HEK293T (cell line): Measurements from ENCODE around the gene WASF2.
"Not testable (repeated sequence)": the region's sequence is repeated elsewhere in the genome, so short reads cannot be mapped to it uniquely, and the experiment has no call there.

ENCODE experiments used
- CTCF ChIA-PET: fragments of 350-600 bp; formaldehyde crosslinking; extraction: SDS; loops from one replicate; lab custom pipeline; 2021; ENCODE audit warnings: antibody characterized with exemption, inconsistent platforms; lab: Yijun Ruan, JAX
- POLR2A ChIA-PET: fragments of 350-600 bp; formaldehyde crosslinking; extraction: SDS; loops from one replicate; lab custom pipeline; 2020; ENCODE audit warnings: antibody characterized with exemption, inconsistent platforms; lab: Yijun Ruan, JAX
- DNase-seq: peaks from one replicate; pipeline ENCODE4 v3.0.0; 2012; ENCODE audit warnings: mixed read lengths; ENCODE audit errors: extremely low spot score
- ARNT ChIP-seq: fragments of 450-650 bp; IDR thresholded peaks from 2 replicates; pipeline ENCODE4 v1.6.1; 2017; ENCODE audit warnings: mild to moderate bottlenecking
- BHLHE40 ChIP-seq: fragments of 450-650 bp; IDR thresholded peaks from 2 replicates; pipeline ENCODE4 v1.6.1; 2016; ENCODE audit warnings: mild to moderate bottlenecking, moderate library complexity, borderline replicate concordance
- CTBP1 ChIP-seq: fragments of 450-650 bp; IDR thresholded peaks from 2 replicates; pipeline ENCODE4 v1.6.1; 2016; ENCODE audit warnings: borderline replicate concordance
- ELF4 ChIP-seq: fragments of 450-650 bp; IDR thresholded peaks from 2 replicates; pipeline ENCODE4 v1.6.1; 2017; ENCODE audit warnings: antibody characterized with exemption
- FOXA1 ChIP-seq: fragments of 450-650 bp; IDR thresholded peaks from 2 replicates; pipeline ENCODE4 v1.6.1; 2016; ENCODE audit warnings: mild to moderate bottlenecking
- FOXK2 ChIP-seq: fragments of 450-650 bp; IDR thresholded peaks from 2 replicates; pipeline ENCODE4 v1.6.1; 2016; ENCODE audit warnings: mild to moderate bottlenecking
- FOXM1 ChIP-seq: fragments of 450-650 bp; IDR thresholded peaks from 2 replicates; pipeline ENCODE4 v1.6.1; 2017; ENCODE audit warnings: mild to moderate bottlenecking, borderline replicate concordance
- HDGF ChIP-seq: fragments of 450-650 bp; IDR thresholded peaks from 2 replicates; pipeline ENCODE4 v1.6.1; 2017; ENCODE audit warnings: antibody characterized with exemption, borderline replicate concordance
- L3MBTL2 ChIP-seq: fragments of 450-650 bp; conservative IDR thresholded peaks from 2 replicates; pipeline ENCODE4 v1.6.1; 2016; ENCODE audit warnings: mild to moderate bottlenecking
- LEF1 ChIP-seq: fragments of 450-650 bp; IDR thresholded peaks from 2 replicates; pipeline ENCODE4 v1.6.1; 2017; ENCODE audit warnings: mild to moderate bottlenecking, borderline replicate concordance
- NFRKB ChIP-seq: fragments of 450-650 bp; IDR thresholded peaks from 2 replicates; pipeline ENCODE4 v1.6.1; 2016; ENCODE audit warnings: mild to moderate bottlenecking, moderate library complexity
- SP1 ChIP-seq: fragments of 450-650 bp; IDR thresholded peaks from 2 replicates; pipeline ENCODE4 v1.6.1; 2017
- SUZ12 ChIP-seq: fragments of 450-650 bp; IDR thresholded peaks from 2 replicates; pipeline ENCODE4 v1.6.1; 2016; ENCODE audit warnings: mild to moderate bottlenecking
- TARDBP ChIP-seq: fragments of 450-650 bp; IDR thresholded peaks from 2 replicates; pipeline ENCODE4 v1.6.1; 2016
- ZNF384 ChIP-seq: fragments of 450-650 bp; IDR thresholded peaks from 2 replicates; pipeline ENCODE4 v1.6.1; 2016
- TF ChIP-seq, protein P1 (sequence below): fragments of 450-650 bp; IDR thresholded peaks from 2 replicates; pipeline ENCODE4 v1.6.1; 2016

WASF2 gene

DNA sequence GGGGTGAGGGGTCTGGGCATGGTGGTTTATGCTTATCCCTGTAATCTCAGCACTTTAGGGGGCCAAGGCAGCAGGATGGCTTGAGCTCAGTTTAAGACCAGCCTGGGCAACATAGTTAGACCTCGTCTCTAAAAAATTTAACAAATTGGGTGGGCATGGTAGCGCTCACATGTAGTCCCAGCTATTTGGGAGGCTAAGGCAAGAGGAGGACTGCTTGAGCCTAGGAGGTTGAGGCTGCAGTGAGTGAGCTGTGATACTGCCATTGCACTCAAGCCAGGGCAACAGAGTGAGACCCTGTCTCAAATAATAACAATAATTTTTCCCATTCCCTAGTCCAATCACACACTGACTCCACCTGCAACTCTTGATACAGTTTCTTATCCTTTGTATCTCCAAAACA is 6.3 kb downstream of the WASF2 start:
- TF ChIP-seq ELF4: no peak
- no peak for DNase-seq
- ChIA-PET CTCF (no interaction called here), POLR2A (no interaction called here)

DNA sequence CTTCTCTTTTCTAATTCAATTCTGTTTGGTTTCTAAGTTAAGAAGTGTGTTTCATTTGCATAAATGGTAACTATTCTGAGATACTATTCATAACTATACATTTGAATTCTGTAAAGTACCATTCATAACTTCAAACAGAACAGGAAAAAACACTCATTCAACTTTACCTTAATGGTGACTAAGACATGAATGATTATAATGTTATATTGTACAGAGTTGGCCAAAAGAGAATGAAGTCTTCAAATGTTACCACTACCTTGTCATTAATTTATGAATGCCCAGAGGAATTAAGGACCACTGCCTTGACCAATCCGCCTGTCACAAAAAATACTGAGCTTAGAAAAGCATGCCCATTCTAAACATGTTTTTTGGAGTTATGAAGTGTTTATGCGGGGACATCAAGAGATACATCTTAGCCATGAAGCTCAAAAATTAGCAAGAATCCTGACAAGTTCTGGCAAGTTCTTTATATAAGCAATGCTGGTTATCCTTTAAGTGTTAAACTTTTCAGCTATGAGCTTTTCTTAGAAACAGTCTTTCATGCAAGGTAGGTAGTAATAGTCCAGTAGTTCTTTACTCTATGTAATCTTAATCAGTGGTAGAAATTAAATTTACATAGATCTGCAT is 7.9 kb downstream of the WASF2 start:
- POLR2A ChIA-PET: interaction anchor here (1.1 kb wide), 1 partner anchor 12 kb away, joined by 3 read pairs; no protein-coding TSS in a partner anchor
- no peak for TF ChIP-seq FOXK2
- TF ChIP-seq LEF1: no peak
- no peak for TF ChIP-seq FOXA1
- TF ChIP-seq ELF4: no peak
- no peak for TF ChIP-seq FOXM1
- TF ChIP-seq ARNT: no peak
- no peak for TF ChIP-seq SUZ12
- TF ChIP-seq HDGF: no peak
- TF ChIP-seq TARDBP: no peak
- TF ChIP-seq NFRKB: no peak
- no peak for TF ChIP-seq BHLHE40
- TF ChIP-seq L3MBTL2: no peak
- TF ChIP-seq CTBP1: no peak
- TF ChIP-seq SP1: no peak
- TF ChIP-seq, protein P1, sequence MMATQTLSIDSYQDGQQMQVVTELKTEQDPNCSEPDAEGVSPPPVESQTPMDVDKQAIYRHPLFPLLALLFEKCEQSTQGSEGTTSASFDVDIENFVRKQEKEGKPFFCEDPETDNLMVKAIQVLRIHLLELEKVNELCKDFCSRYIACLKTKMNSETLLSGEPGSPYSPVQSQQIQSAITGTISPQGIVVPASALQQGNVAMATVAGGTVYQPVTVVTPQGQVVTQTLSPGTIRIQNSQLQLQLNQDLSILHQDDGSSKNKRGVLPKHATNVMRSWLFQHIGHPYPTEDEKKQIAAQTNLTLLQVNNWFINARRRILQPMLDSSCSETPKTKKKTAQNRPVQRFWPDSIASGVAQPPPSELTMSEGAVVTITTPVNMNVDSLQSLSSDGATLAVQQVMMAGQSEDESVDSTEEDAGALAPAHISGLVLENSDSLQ: no peak
- no peak for TF ChIP-seq ZNF384
- no peak for DNase-seq
- CTCF ChIA-PET: interaction anchor here (0.8 to 0.9 kb wide), 2 partner anchors 75 to 87 kb away, joined by 3 read pairs; no protein-coding TSS in a partner anchor

DNA sequence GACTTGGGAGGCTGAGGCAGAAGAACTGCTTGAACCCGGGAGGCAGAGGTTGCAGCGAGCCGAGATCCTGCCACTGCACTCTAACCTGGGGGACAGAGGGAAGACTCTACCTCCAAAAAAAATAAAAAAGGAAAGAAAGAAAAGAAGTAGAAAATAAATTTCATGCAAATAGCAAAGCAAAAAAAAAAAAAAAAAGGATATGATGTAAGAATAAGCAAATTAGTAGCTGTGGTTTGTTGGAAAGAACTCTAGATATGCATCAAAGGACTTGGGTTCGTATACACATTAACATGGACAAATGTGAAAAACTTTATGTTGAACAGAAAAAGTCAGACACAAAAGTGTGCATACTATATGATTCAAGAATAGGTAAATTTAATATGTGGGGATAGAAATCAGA is 11.9 kb downstream of the WASF2 start:
- no peak for DNase-seq
- CTCF ChIA-PET: no interaction called here
- POLR2A ChIA-PET: no interaction called here
- TF ChIP-seq TARDBP (no peak), FOXA1 (no peak), SP1 (no peak), ELF4 (no peak), NFRKB (no peak), LEF1 (no peak), CTBP1 (no peak), ARNT (no peak), HDGF (no peak), SUZ12 (no peak), FOXK2 (no peak), ZNF384 (no peak), L3MBTL2 (no peak), FOXM1 (no peak), BHLHE40 (no peak)
- TF ChIP-seq, protein P1: no peak

DNA sequence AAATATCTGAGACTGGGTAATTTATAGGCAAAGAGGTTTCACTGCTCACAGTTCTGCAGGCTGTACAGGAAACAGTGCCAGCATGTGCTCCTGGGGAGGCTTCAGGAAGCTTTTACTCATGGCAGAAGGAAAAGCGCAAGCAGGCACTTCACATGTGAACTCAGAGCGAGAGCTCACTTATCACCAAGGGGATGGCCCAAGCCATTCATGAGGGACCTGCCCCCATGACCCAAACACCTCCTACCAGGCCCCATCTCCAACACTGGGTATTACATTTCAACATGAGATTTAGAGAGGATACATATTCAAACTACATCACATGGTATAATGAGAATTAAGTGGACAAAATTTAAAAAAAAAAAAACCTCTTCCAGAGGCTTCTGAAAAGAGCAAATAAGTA is 13.7 kb downstream of the WASF2 start:
- POLR2A ChIA-PET: no interaction called here
- no peak for DNase-seq
- CTCF ChIA-PET: no interaction called here
- TF ChIP-seq FOXM1: no peak
- no peak for TF ChIP-seq CTBP1
- no peak for TF ChIP-seq LEF1
- TF ChIP-seq TARDBP: no peak
- no peak for TF ChIP-seq HDGF
- TF ChIP-seq FOXK2: no peak
- TF ChIP-seq L3MBTL2: no peak
- no peak for TF ChIP-seq FOXA1
- no peak for TF ChIP-seq NFRKB
- TF ChIP-seq SUZ12: no peak
- no peak for TF ChIP-seq ZNF384
- no peak for TF ChIP-seq SP1
- TF ChIP-seq, protein P1: no peak
- no peak for TF ChIP-seq BHLHE40
- TF ChIP-seq ARNT: no peak
- TF ChIP-seq ELF4: no peak

DNA sequence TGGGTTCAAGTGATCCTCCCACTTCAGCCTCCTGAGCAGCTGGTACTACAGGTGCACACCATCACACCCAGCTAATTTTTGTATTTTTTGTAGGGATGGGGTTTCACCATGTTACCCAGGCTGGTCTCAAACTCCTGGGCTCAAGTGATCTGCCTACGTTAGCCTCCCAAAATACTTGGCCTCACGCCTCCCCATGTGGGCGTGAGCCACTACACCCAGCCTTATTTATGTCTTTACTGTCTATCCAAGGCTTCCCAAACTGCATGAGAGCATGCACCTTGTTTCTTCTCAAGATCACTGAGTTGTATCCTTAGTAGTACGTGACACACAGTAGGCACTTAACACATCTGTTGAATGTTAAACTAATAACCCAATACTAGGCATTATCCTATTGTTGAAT is 14.2 kb downstream of the WASF2 start:
- TF ChIP-seq LEF1: no peak
- TF ChIP-seq CTBP1: no peak
- no peak for TF ChIP-seq FOXA1
- TF ChIP-seq NFRKB: no peak
- no peak for TF ChIP-seq BHLHE40
- no peak for TF ChIP-seq SP1
- TF ChIP-seq, protein P1: no peak
- TF ChIP-seq FOXK2: no peak
- TF ChIP-seq TARDBP: no peak
- TF ChIP-seq HDGF: no peak
- ChIA-PET POLR2A (no interaction called here), CTCF (no interaction called here)
- no peak for DNase-seq

DNA sequence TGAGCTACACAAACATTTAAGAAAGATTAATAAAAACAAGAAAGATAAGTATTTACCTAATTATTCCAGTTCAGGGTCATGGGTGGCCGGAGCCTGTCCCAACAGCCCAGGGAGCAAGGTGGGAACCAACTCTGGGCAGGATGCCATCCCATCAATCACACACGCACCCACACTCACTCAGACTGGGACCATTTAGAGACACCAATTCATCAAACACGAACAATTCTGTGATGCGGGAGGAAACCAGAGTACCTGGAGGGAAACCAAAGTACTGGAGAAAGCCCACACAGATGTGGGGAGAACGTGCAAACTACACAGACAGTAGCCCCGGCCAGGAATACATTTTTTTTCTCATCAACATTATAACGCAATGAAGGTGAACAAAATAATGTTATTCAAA is 16.2 kb downstream of the WASF2 start:
- ChIA-PET POLR2A (no interaction called here), CTCF (no interaction called here)
- DNase-seq: no peak
- no peak for TF ChIP-seq ZNF384
- no peak for TF ChIP-seq FOXK2
- no peak for TF ChIP-seq L3MBTL2
- no peak for TF ChIP-seq TARDBP
- no peak for TF ChIP-seq NFRKB
- no peak for TF ChIP-seq HDGF

DNA sequence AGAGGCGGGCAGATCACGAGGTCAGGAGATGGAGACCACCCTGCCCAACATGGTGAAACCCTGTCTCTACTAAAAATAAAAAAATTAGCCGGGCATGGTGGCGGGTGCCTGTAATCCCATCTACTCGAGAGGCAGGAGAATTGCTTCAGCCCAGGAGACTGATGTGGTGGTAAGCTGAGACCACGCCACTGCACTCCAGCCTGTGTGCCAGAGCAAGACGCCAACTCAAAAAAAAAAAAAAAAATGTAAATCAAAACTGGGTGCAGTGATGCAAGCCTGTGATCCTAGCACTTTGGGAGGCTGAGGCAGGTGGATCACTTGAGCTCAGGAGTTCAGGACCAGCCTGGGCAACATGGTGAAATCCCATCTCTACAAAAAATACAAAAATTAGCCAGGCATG is 17.9 kb downstream of the WASF2 start:
- DNase-seq, POLR2A ChIA-PET: not testable (repeated sequence)
- CTCF ChIA-PET: interaction anchor here (0.6 kb wide), 1 partner anchor 59 kb away, joined by 3 read pairs; no protein-coding TSS in a partner anchor
